IPS DF 19.7 (cell line): ENCODE measurements around the gene ZNF662.

Source experiments
- DNase-seq: peaks from one replicate; pipeline ENCODE4 v3.0.0-alpha.2; 2013; ENCODE audit warnings: low read depth, low spot score

The ZNF662 gene

GRCh38 chr3:42936157-42936981 is 30.4 kb downstream of the ZNF662 start:
- no peak for DNase-seq

DNA sequence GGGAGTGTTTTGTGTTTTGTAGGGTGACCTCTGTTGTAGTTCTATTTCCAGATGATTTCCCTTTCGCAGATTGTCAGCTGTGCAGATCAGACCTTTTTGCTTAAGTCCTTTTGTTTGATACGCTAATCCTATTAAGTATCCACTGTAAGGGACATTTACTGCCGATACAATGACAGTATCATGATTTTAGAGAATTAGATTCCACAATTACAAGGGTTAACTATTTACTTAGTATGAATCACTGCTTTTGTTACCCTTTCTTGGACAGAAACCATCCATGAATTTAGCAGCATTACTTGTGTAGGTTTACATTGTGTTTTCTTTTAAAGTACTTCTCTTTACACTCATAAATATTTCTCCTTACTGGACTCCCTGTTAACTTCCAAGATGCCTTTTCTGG is 31.4 kb downstream of the ZNF662 start:
- no peak for DNase-seq

- DNase-seq, result no peak
These were observed 36.8 kb downstream of the ZNF662 start for GRCh38 chr3:42942693-42943092.

GRCh38 chr3:42946050-42946449 is 40.1 kb downstream of the ZNF662 start:
- no peak for DNase-seq

- DNase-seq, result no peak
These were observed 51.6 kb downstream of the ZNF662 start for GRCh38 chr3:42957573-42957972.

GRCh38 chr3:42960282-42960681 is 54.3 kb downstream of the ZNF662 start:
- no peak for DNase-seq

DNA sequence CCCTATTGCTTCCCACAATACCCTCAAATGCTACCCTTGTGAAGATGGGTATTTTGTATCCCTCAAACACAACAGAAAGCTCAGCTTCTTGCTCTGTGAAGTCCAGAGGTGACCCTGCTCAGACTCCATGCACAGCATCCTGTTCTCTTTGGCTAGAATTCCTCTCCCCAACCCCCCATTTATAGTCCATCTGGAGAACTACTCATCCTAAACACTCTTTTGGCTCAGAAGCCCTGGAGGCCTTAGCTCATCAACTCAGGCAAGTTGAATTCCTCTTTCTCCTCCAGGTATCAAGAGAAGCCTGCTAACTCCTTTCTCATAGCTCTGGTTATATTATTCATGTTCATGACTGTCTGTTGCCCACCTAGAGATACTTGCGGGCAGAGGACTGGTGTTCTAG is 54.8 kb downstream of the ZNF662 start:
- no peak for DNase-seq

DNA sequence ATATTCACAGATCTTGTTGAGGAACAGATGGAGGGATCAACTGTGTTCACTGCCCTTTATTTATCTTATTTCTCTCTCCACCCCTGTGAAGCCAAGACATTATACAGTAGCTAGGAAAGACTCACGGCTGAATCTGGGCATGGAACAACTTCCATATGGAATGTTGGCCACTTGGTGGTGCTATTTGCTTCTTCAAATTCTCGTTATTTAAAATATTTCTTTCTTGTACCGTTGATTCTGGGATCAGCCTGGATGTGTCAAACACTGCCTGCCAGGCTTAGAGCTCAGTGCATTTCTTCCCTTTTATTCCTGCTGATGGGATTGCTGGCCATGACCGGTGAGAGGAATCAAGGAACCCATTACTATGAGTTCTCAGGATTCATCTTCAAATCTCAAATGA is 55.7 kb downstream of the ZNF662 start:
- DNase-seq, result no peak

GRCh38 chr3:42963269-42963668 is 57.3 kb downstream of the ZNF662 start:
- DNase-seq, result no peak

- DNase-seq, result no peak
These were observed 58.3 kb downstream of the ZNF662 start for GRCh38 chr3:42964266-42964665.
